Measurements from ENCODE around the gene LAMA2. TPM values are rescaled to one million over a fixed set of nuclear protein-coding genes. Genes with fewer than 3 reads are reported as not detected.

LAMA2 gene
- total and polyA plus RNA-seq, 2 of the 13 experiments (the other 11 are each of a cell fraction or from before 2014, with no cell fraction given), result 0.11 to 0.28 TPM

DNA sequence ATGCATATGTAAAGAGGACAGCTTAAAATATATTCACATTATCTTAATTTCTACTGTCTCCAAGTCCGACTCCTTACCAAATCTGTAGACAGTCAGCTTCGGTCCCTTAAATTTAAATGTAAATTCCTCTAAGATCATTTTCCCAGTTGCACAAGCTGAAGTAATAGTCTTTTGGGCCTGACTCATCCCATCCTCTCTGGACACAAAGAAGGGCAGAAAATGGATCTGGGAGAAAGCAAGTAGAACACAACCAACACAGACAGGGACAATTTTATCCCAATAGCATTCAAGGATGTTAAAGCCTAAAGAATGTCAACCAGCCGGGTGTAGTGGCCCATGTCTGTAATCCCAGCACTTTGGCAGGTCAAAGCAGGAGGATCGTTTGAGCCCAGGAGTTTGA, 598.8 kb downstream of the LAMA2 start:
- intact Hi-C loops (cut with micrococcal nuclease; ENCODE audit: unreplicated experiment), result loop anchor here (5.0 kb wide), 1 partner anchor 406 kb away; no protein-coding TSS in a partner anchor
- in situ Hi-C loops (cut with HindIII; ENCODE audit: extremely low pct_ligation_motif_present, low pct_unique_long_range_greater_than_20kb), result loop anchor here (25.0 kb wide), 1 partner anchor 456 kb away; no protein-coding TSS in a partner anchor
- H3K4me2 ChIP-seq (ENCODE audit: low read depth, low read length), result no peak overlapping the region
- no peaks in the 10 kb centered on the region for H3K9me3 ChIP-seq (ENCODE audit: low read length)
- H2AFZ ChIP-seq (ENCODE audit: low read length), result no peak overlapping the region
- H3K9ac ChIP-seq (ENCODE audit: insufficient read depth, low read depth, low read length), result no peak overlapping the region
- H3K27me3 ChIP-seq (ENCODE audit: control insufficient read depth in 1 of 2, insufficient read depth in 2 of 2, low read length in 2 of 2), result no peaks in the 10 kb centered on the region
- no TSS peak for BruUV-seq (replicated peaks)
- no peaks in the 10 kb centered on the region for H3K79me2 ChIP-seq (ENCODE audit: insufficient read depth, low read length)
- TF ChIP-seq SNAPC2 (CRISPR knock-in tag; IDR thresholded peaks at IDR 0.05), result no peak
- no peak for TF ChIP-seq FOXM1 (CRISPR knock-in tag; IDR thresholded peaks at IDR 0.05)
- TF ChIP-seq KLF11 (CRISPR knock-in tag; IDR thresholded peaks at IDR 0.05), result no peak
- no peak for TF ChIP-seq ZNF674 (CRISPR knock-in tag; IDR thresholded peaks at IDR 0.05; ENCODE audit: low read depth)
- no peak for TF ChIP-seq HDAC2 (CRISPR knock-in tag; IDR thresholded peaks at IDR 0.05)
- TF ChIP-seq ZNF33A (CRISPR knock-in tag; IDR thresholded peaks at IDR 0.05; ENCODE audit: borderline replicate concordance), result no peak
- no peak for TF ChIP-seq DMAP1 (CRISPR knock-in tag; IDR thresholded peaks at IDR 0.05)
- no peak for TF ChIP-seq ZUFSP (CRISPR knock-in tag; IDR thresholded peaks at IDR 0.05; ENCODE audit: borderline replicate concordance)
- TF ChIP-seq HOXD1 (CRISPR knock-in tag; IDR thresholded peaks at IDR 0.05), result no peak
- TF ChIP-seq RFX1 (IDR thresholded peaks at IDR 0.05), result no peak
- TF ChIP-seq FOXK2 (IDR thresholded peaks at IDR 0.05), result no peak
- no peak for TF ChIP-seq JUN (CRISPR knock-in tag; IDR thresholded peaks at IDR 0.05)
- no peak for TF ChIP-seq ZNF687 (CRISPR knock-in tag; IDR thresholded peaks at IDR 0.05)
- no peak for TF ChIP-seq MLX (CRISPR knock-in tag; IDR thresholded peaks at IDR 0.05)
- no peak for TF ChIP-seq TSC22D2 (CRISPR knock-in tag; IDR thresholded peaks at IDR 0.05; ENCODE audit: borderline replicate concordance)
- no peak for TF ChIP-seq SUZ12 (IDR thresholded peaks at IDR 0.05; ENCODE audit: low read depth, low read length)
- POLR2A ChIA-PET, result no interaction called here
- H3K27ac ChIP-seq (ENCODE audit: extremely low read length, insufficient read depth, low read length), result no peak overlapping the region
- H3K4me1 ChIP-seq (ENCODE audit: insufficient read depth, low read length), result no peaks in the 10 kb centered on the region
- H3K4me3 ChIP-seq (replicated peaks in 1 of 3; ENCODE audit: insufficient read depth in 1 of 3, low read depth in 2 of 3, low read length in 3 of 3), result no peak overlapping the region
- DNase-seq (ENCODE audit: low spot score) (no peak), ATAC-seq (no peak), FAIRE-seq (peak; percentile 4)
- H4K20me1 ChIP-seq (ENCODE audit: insufficient read depth, low read length), result no peaks in the 10 kb centered on the region
- 26% methylated on average over 4 of the region's 4 CpGs for WGBS (ENCODE audit: low lambda C conversion rate)
- CTCF ChIA-PET (ENCODE audit: low intra/inter-chr PET ratio, low total read pairs), result no interaction called here
- H3K36me3 ChIP-seq (replicated peaks in 1 of 2; ENCODE audit: control insufficient read depth in 1 of 2, insufficient read depth in 2 of 2, low read length in 2 of 2), result no peaks in the 10 kb centered on the region

Data from HepG2 (cell line).